Ramos (cell line): ENCODE measurements around the gene ANKRD13A.

Experiments
- in situ Hi-C: fragments of 300-500 bp; cut with MboI; formaldehyde crosslinking; loops from one replicate; pipeline ENCODE4 v1.14.3; 2022; ENCODE audit warnings: low sequenced_read_pairs; ENCODE audit not compliant: unreplicated experiment

Gene ANKRD13A

GRCh38 chr12:109998904-109999648 is at the start of gene ANKRD13A:
Gene ANKRD13A (plus strand): TSS chr12:109999430. CDS start chr12:109999689, 259 bp downstream.
- in situ Hi-C loops: no loop called here

GRCh38 chr12:109950625-109951024 is 48.6 kb upstream of the ANKRD13A start:
- in situ Hi-C loops: no loop called here

GRCh38 chr12:109951136-109951535 is 48.1 kb upstream of the ANKRD13A start:
- in situ Hi-C loops: no loop called here

- in situ Hi-C loops: no loop called here
Measured at GRCh38 chr12:109951751-109952150, 47.5 kb upstream of the ANKRD13A start.

GRCh38 chr12:109952160-109952858 is 46.9 kb upstream of the ANKRD13A start:
- in situ Hi-C loops: no loop called here

DNA sequence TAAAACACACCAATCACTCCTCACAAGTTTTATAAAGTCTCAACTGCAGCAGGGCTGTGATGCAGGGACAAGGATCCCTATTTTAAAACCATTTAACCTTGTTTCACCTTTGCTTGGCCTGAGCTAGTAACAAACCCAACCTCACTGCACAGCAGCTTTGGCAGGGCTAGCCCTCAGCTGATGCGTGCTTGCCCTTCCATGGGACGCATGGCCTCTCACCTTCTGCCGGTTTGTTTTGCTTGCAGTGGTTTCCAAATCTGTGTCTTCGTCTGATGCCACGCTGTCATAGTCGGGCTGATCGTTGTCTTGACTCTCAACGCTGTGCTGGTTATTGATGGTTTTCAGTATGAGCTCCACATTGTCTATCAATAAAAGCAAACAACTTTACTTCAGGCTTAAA is 46.4 kb upstream of the ANKRD13A start:
- in situ Hi-C loops: no loop called here

DNA sequence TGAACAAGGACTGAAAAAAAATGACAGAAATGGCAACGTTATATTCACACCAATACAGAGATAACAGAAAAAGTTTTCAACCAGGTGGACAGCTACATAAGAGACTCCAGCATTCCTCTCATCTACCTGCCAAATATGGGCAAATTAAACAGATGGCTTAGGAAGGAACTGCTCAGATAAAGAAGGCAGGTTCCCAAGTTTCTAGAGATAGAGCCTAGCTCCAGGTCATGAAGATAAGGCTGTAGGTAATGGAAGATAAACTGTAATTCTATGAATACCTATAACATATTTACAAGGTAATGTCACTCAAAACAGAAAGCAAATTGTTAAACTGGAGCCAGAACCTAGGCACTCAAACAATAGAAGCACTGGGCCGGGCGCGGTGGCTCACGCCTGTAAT is 45.6 kb upstream of the ANKRD13A start:
- in situ Hi-C loops: no loop called here

- in situ Hi-C loops: no loop called here
Measured at GRCh38 chr12:109958374-109958773, 40.9 kb upstream of the ANKRD13A start.

GRCh38 chr12:109959411-109960093 is 39.7 kb upstream of the ANKRD13A start:
- in situ Hi-C loops: no loop called here

GRCh38 chr12:109961201-109961600 is 38.0 kb upstream of the ANKRD13A start:
- in situ Hi-C loops: no loop called here

GRCh38 chr12:109961612-109962011 is 37.6 kb upstream of the ANKRD13A start:
- in situ Hi-C loops: no loop called here

DNA sequence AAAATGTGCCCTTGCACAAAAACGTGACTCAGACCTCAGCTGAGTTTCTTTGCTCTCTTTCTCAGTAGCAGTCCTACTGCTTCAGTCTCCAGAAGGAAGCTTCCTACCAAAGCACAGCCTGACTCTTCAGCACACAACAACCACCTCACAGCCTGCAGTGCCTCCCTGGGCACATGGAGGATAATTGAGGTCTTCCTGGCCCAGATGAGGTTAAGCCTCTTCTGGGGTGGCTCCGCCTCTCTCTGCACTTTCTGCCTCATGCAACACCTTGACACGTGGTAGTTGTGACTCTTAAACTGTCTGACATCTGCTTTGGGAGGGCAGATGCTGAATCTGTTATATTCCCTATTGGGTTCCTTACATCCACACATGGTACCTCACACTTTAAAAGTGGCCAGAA is 36.8 kb upstream of the ANKRD13A start:
- in situ Hi-C loops: no loop called here

GRCh38 chr12:109963330-109963729 is 35.9 kb upstream of the ANKRD13A start:
- in situ Hi-C loops: no loop called here

GRCh38 chr12:109963743-109964429 is 35.3 kb upstream of the ANKRD13A start:
- in situ Hi-C loops: no loop called here

DNA sequence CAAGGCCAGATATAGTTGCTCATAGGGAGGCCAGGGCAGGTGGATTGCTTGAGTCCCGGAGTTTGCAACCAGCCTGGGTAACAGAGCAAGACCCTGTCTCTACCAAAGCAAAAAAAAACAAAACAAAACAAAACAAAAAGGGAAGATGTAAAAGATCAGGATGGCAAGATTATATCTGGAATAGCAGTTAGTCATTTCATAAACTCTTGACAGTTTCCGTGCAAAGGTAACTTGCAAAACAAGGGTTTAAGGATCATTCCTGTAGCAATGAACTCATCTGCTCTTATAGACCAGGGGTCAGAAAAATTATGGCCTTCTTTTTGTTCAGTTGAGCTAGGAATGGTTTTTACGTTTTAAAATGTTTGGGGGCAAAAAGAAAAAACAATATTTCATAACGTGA is 32.7 kb upstream of the ANKRD13A start:
- in situ Hi-C loops: no loop called here

DNA sequence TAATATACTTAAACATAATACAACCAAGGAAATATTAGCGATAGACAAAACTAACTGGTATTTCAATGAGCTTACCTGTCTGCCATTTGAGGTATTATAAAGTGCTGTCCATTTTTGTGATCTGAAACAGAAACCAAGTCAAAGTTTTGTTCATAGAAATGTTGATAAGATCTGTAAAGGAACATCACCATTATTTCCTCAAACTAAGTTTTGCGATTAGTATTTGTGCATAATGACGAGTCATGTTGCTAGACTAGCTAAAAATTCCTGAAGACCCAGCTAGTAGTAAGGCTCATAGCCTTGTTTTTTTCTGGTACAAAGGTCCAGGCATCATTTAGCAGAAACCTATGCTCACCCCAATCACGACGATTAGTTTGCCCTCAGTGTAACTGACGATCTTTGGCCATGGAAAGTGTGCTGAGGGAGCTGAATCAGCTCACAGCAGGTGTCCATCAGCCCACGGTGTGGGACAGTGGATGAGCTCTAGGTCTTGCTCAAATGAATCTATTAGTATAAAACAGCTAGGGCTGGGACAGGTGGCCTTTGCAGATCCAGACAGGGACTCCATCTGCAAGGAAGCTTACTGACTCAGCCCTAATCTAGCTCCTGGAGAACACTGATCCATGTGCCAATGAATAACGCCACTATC is 31.7 kb upstream of the ANKRD13A start:
- in situ Hi-C loops: no loop called here

GRCh38 chr12:109968032-109968420 is 31.2 kb upstream of the ANKRD13A start:
- in situ Hi-C loops: no loop called here

- in situ Hi-C loops: no loop called here
Measured at GRCh38 chr12:109968801-109969200, 30.4 kb upstream of the ANKRD13A start.

- in situ Hi-C loops: no loop called here
Measured at GRCh38 chr12:109972821-109973220, 26.4 kb upstream of the ANKRD13A start.

GRCh38 chr12:109981311-109981710 is 17.9 kb upstream of the ANKRD13A start:
- in situ Hi-C loops: no loop called here
